ENCODE measurements around the gene FZR1.
A peak's percentile ranks its signal among the peaks of the same experiment; 100 is the strongest.

Gene FZR1

GRCh38 chr19:3505598-3506383 is at the start of gene FZR1:
FZR1 (plus strand) TSS chr19:3506311; CDS start chr19:3522990, 16,679 bp downstream.
- DNase-seq (ENCODE audit: low read depth in 2 of 2) = peak; percentile 100

DNA sequence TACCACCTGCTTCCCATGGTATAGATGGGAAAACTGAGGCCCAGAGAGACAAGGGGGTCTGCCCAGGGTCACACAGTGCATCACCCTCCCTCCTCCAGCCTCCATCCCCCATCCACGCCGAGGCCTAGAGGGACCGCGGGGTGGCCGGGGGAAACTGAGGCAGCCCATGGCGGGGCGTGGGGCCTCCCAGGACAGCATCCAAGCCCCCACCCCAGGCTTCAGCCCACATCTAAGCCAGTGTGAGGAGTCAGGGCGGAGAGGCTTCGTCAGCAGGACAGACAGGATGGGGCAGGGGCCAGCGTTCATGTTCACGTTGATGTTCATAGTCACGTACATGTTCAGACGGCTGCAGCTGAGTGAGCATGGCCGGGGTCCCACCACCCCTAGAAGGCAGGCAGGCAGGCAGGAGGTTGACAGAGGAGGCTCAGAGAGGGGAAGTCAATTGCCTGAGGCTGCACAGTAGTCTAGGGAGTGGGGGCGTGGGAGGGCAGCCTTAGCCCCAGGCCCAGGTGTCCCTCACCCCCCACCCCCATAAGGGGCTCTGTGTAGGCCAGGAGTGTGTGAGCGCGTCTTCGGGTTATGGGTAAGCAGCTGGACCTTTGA is 49.1 kb upstream of the FZR1 start:
- no peak for DNase-seq (ENCODE audit: low read depth in 2 of 2)

- DNase-seq (ENCODE audit: low read depth in 2 of 2) = no peak
These were observed 48.4 kb upstream of the FZR1 start for GRCh38 chr19:3457528-3458228.

- DNase-seq (ENCODE audit: low read depth in 2 of 2) = no peak
These were observed 47.7 kb upstream of the FZR1 start for GRCh38 chr19:3458229-3459088.

GRCh38 chr19:3459089-3459881 is 46.8 kb upstream of the FZR1 start:
- no peak for DNase-seq (ENCODE audit: low read depth in 2 of 2)

DNA sequence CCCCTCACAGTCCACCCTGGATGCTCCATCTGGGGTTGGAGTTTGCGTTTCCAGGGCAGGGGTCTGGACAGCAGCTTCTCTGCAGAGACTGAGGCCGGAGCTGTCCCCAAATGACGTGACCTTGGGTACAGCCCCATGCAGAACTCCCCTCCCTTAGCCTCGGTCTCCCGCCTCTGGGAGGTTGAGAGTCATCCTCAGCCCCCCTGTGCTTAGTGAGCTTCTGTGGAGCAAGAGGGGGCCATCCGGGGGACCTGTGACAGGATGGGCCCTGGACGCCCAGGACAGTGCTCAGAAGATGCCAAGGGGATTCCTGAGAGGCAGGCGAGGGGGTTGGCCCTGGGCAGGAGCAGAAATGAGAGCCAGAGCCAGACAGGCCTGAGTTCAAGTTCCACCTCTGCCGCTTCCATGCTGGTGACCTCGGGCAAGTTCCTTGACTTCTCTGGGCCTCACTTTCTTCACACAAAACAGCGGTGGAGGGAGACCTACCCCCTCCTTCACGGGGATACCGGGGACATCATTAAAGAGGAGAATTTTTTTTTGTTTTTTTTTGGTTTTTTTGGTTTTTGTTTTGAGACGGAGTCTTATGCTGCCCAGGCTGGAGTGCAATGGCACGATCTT is 46.0 kb upstream of the FZR1 start:
- DNase-seq (ENCODE audit: low read depth in 2 of 2) = no peak

DNA sequence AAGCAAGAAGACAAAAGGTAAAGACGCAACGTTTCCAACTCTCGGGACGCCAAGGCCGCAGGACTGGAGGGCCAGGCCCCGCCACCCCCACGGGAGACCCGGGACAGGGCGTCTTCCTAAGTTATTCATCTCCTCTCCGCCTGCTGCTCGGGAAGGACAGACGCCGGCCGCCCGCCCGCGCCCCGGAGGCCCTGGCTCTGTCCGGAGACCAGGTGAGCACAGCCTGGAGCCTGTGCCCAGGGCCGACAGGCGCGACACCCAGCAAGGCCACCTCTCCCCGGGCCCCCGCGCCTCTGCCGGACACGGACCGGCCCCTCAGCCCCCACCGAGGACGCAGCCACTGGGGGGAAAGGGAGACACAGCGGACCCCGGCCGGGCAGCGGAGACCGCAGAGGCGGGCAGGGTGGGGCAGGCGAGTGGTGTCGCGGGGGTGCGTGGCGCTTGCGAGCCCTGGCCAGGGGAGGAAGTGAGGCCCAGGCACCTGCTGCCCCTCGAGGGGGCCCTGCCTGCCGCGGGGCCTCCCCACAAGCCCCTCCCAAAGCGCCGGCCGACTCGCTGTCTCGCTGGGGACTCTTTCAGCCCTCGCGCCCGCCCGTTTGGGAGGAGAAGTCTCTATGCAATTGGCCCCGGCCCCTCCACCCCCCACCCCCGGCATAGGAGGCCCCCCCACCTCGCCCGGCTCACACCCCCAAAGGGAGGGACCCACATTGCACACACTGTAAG is 43.0 kb upstream of the FZR1 start:
- DNase-seq (ENCODE audit: low read depth in 2 of 2) = no peak

GRCh38 chr19:3463714-3464586 is 42.2 kb upstream of the FZR1 start:
- DNase-seq (ENCODE audit: low read depth in 2 of 2) = no peak

- no peak for DNase-seq (ENCODE audit: low read depth in 2 of 2)
These were observed 41.4 kb upstream of the FZR1 start for GRCh38 chr19:3464587-3465235.

DNA sequence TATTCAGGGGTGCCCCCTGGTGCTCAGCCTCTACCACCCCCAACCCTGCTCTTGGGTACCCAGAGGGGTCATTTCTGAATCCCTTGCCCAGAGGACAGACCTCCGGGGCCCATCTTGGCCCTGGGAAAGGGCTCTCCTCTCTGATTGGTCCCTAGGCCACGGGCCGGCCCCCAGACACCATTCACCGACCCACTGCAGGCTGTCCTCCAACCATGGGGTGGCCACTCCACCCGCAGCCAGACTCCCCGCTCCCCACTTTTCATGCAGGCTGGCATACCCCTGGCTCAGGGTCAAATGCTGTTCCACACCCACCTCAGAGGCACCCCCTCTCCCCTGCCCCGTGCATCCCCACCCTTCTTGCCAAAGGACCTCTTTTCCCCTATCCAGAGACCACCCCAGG is 40.6 kb upstream of the FZR1 start:
- DNase-seq (ENCODE audit: low read depth in 2 of 2) = no peak

DNA sequence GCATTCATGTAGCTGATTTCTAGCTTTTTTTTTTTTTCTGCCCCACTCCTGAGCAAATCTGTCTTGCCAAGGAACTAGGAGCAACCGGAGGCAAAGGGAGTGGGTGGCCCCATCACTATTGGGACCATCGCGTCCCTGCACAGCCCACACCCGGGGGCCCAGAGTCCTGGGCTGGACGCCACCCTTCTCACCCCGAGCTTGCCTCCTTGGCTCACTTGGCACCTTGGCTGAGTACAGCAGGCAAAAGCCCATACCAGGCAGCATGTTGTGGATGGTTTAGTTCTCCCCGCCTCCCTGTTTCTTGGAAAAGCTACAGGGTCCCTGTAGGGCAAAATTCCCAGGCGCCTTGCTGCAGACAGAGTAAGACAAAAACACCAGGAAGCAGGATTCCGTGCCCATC is 39.5 kb upstream of the FZR1 start:
- DNase-seq (ENCODE audit: low read depth in 2 of 2) = no peak

DNA sequence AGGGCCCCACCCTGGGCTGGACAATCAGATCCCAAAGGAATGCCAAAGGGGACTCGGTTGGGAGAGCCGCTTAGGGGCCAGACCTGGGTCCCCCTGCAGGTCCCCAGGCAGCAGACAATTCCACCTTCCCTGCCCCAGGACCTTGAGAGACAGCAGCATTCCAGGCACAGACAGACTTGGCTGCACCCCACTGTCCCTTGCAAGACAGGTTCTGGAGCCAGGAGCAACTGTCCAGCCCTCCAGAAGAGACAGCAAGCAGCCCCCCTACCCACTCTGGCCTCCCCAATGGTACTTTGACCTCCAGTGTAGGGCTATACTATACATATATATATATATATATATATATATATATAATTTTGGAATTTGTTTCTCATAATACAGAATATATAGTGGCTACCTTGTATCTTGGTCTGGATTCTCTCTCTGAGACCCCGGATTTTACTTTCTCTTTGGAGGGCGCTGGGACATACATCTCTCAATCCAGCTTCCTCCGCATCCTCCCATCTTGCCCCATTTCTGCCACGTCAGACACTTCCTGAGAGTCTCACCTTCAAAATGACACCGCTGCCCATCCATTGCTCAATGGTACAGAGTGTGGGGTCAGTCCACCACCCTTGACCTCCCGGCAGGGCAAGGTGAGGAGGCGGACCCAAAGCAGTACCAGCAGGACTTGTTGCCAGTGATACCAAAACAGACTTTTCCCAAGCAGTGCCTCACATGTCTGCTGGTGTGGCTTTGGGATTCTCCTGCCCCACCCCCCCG is 38.5 kb upstream of the FZR1 start:
- no peak for DNase-seq (ENCODE audit: low read depth in 2 of 2)

DNA sequence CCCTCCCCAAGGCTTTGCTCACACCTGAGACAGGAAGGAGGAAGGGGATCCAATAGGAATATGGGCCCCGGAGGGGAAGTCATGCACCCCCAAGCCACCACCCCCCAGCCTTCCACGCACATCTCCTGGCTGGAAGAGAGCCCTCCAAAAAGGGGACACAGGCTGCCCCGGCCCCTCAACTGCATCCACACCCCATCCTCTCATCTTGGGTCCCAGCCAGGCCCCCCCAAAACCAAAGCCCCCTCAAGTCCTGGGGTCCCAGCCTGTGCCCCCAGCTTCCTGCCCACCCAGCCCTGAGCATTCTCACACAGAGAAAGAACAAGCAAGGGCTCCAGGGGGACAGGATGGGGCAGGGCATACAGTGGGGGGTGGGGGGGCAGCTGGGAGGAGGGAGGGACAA is 37.9 kb upstream of the FZR1 start:
- DNase-seq (ENCODE audit: low read depth in 2 of 2) = no peak

DNA sequence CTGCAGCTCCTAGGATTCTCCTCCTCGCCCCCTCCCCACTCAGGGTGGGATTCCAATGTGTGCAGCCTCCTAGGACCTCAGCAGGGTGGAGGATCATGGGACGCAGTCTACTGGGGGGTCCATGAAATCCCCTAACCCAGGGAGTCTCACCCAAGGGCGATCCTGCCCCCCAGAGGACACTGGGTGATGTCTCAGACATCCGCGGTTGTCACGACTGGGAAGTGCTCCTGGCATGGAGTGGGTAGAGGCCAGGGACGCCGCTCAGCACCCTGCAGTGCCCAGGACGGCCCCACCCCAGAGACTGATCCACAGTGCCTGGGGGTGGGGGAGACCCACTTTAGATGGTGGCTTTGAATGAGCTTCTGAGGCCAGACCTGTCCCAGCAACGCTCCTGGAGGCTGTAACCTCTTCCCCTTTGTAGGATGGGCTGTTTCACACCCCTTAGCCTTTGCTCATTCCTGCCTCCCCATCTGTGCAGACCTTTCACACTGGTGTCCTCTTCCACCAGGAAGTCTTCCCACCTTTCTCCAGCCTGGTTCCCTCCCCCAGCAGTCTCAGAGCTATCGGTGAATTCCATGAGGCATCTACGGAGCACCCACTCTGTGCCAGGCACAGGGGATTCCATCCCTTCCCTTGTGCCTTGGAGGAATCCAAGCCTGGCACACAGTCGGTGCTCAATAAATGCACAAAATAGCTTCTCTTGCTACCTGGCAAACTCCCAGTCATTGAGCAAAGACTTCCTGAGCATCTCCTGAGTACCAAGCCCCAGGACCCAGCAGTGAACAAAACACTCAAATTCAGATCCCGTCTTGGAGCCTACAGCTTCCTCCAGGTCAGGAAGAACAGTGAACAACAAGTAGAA is 36.2 kb upstream of the FZR1 start:
- DNase-seq (ENCODE audit: low read depth in 2 of 2) = no peak

DNA sequence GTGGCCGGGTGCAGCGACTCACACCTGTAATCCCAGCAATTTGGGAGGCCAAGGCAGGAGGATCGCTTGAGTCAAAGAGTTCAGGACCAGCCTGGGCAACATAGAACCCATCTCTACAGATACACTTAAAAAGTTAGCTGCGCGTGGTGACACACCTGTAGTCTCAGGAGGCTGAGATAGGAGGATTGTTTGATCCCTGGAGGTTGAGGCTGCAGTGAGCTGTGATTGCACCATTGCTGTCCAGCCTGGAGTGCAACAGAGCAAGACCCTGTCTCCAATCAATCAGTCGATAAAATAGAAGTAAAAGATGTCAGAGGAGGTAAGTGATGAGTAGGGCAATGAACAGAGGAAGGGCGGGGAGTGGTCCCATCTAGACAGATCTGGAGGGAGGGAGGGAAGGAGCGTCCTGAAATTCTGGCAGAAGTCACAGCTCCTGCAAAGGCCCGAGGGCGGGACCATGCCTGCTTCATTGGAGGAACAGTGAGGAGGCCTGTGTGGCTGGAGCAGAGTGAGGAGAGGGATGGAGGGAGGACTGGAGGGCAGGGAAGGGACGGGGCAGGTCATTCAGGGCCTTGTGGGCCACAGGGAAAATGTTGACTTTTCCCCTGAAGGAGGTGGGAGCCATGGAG is 35.5 kb upstream of the FZR1 start:
- no peak for DNase-seq (ENCODE audit: low read depth in 2 of 2)

GRCh38 chr19:3471954-3472655 is 34.0 kb upstream of the FZR1 start:
- DNase-seq (ENCODE audit: low read depth in 2 of 2) = peak in 1 of 2 donors; percentile 19

Measured in stimulated activated CD8-positive, alpha-beta memory T cell treated with anti-CD3 and anti-CD28 coated beads, Interleukin-15, amount 100 ng/mL, for 48 hours (primary cell).